ENCODE results near the gene RBL1.
"Not testable (repeated sequence)": the region's sequence is repeated elsewhere in the genome, so short reads cannot be mapped to it uniquely, and the experiment has no call there.

RBL1 gene

GRCh38 chr20:36994221-36994620 lies 101.6 kb downstream of the RBL1 start:
- DNase-seq = not testable (repeated sequence)

DNA sequence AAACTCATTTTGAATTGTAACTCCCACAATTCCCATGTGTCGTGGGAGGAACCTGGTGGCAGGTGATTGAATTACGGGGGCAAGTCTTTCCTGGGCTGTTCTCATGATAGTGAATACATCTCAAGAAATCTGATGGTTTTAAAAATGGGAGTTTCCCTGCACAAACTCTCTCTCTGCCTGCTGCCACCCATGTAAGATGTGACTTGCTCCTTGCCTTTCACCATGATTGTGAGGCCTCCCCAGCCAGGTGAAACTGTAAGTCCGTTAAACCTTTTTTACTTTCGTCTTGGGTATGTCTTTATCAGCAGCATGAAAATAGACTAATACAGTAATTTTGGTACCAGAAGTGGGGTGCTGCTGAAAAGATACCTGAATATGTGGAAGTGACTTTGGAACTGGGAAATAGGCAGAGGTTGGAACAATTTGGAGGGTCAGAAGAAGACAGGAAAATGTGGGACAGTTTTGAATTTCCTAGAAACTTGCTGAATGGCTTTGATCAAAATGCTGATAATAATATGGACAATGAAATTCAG lies 102.9 kb downstream of the RBL1 start:
- no peak for DNase-seq

DNA sequence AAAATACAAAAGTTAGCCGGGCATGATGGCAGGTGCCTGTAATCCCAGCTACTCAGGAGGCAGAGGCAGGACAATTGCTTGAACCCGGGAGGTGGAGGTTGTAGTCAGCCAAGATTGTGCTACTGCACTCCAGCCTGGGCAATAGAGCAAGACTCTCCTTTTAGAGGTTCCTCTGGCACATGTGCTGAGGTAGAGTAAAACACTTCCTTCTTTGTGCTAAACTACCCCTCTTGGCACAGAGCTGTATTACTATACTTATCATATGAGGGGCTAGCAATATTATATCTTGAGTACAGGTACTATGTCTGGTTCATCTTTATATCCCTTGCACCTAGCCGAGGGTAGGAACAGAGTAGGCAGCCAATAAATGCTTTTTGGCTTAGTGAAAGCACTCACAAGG lies 104.1 kb downstream of the RBL1 start:
- DNase-seq = no peak

GRCh38 chr20:36989797-36990196 lies 106.0 kb downstream of the RBL1 start:
- DNase-seq = no peak

- DNase-seq = no peak
Observed at GRCh38 chr20:36988494-36988966, 107.3 kb downstream of the RBL1 start.

DNA sequence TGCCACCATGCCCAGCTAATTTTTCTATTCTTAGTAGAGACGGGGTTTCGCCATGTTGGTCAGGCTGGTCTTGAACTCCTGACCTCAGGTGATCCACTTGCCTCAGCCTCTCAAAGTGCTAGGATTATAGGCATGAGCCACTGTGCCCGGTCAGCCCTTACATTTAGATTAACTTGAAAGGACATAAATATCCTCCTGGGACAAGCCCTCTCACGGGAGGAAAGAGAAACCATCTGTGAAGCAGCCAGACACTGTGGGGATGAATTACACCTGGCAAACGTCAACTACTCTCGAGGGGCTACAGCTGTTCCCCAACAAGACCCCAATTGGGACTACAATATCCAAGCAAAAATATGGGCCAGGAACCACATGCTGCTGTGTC lies 111.5 kb downstream of the RBL1 start:
- no peak for DNase-seq

- DNase-seq = no peak
Observed at GRCh38 chr20:36975099-36975818, 120.5 kb downstream of the RBL1 start.

GRCh38 chr20:36974660-36975059 lies 121.1 kb downstream of the RBL1 start:
- no peak for DNase-seq

DNA sequence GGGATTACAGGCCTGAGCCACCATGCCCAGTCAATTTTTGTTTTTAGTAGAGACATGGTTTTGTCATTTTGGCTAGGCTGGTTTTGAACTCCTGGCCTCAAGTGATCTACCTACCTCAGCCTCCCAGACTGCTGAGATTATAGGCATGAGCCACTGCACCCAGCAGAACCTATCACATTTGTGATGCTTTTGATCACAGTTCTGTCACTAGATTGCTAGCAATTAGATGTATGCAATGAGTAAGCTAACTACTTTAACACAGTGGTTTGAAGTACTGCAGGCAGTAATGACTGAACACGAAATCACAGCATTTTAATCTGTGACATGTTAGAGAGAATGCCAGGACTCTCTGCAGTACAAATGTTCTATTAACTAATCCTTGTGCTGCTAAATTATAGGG lies 124.7 kb downstream of the RBL1 start:
- DNase-seq = no peak

DNA sequence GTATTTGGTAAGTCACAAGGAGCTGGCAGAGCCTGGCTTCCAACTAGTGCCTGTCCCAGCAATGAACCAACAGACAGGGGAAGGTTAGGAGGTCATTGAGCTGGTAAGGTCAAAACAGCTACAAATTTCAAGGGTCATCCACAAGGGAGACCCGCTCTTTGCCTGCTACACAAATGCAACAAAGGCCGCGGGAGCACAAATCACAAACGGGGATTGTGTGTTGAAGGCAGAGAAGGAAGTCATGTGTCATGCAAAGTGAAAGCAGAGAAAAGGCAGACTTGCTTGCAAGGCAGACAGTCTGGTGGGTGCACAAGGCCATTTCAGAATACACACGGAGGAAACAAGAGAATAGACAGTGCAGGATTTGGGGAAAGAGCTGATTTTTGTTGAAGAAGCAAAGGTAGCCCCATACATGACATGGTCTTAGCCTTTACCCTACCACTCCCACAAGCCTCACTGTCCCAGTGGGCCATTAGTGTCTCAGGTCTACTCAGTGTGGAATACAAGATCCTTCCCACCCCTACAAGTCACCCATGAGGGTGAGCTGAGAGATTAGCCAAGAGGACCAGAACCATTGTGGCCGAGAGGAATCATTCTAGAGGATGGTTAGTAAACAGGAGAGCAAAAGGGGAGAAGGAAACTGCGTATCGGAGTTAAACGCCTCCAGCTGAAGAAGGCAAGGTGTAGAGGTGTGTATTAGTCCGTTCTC lies 126.2 kb downstream of the RBL1 start:
- DNase-seq = no peak

- DNase-seq = no peak
Observed at GRCh38 chr20:36969051-36969450, 126.7 kb downstream of the RBL1 start.

DNA sequence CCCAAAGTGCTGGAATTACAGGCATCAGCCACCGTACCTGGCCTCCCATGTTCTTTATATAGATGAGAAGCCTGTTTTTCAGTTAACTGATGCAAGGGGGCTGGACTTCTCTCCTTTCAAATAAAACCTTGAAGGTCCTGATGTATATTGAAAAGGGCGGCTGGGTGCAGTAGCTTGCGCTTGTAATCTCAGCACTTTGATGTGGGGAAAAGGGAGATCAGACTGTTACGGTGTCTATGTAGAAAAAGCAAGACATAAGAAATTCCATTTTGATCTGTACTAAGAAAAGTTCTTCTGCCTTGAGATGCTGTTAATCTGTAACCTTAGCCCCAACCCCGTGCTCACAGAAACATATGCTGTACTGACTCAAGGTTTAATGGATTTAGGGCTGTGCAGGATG lies 128.2 kb downstream of the RBL1 start:
- DNase-seq = no peak

DNA sequence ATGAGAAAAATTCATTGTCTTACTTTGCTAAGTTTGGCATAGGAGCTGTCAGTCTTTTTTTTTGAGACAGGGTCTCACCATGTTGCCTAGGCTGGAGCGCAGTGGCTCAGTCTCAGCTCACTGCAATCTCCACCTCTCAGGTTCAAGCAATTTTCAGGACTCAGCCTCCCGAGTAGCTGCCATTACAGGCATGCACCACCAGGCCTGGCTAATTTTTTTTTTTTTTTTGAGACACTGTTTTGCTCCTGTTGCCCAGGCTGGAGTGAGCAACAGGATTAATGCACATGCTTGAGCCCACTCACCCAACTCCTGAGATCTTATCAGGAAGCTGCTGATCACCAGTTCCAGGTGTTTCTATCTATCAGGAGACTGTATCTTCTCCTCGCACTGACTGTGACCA lies 128.8 kb downstream of the RBL1 start:
- not testable (repeated sequence) for DNase-seq

- DNase-seq = not testable (repeated sequence)
Observed at GRCh38 chr20:36962354-36962941, 133.3 kb downstream of the RBL1 start.

DNA sequence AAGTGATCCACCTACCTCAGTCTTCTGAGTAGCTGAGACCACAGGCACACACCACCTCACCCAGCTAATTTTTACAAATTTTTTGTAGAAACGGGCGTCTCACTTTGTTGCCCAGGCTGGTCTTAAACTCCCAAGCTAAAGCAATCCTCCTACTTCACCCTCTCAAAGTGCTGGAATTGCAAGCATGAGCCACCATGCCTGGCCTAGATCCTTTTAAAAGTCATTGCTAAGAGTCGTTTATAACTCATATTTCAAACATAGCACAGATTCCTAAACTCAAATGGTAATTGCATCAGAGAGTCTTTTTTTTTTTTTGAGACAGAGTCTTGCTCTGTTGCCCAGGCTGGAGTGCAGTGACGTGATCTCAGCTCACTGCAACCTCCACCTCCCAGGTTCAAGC lies 136.6 kb downstream of the RBL1 start:
- no peak for DNase-seq

DNA sequence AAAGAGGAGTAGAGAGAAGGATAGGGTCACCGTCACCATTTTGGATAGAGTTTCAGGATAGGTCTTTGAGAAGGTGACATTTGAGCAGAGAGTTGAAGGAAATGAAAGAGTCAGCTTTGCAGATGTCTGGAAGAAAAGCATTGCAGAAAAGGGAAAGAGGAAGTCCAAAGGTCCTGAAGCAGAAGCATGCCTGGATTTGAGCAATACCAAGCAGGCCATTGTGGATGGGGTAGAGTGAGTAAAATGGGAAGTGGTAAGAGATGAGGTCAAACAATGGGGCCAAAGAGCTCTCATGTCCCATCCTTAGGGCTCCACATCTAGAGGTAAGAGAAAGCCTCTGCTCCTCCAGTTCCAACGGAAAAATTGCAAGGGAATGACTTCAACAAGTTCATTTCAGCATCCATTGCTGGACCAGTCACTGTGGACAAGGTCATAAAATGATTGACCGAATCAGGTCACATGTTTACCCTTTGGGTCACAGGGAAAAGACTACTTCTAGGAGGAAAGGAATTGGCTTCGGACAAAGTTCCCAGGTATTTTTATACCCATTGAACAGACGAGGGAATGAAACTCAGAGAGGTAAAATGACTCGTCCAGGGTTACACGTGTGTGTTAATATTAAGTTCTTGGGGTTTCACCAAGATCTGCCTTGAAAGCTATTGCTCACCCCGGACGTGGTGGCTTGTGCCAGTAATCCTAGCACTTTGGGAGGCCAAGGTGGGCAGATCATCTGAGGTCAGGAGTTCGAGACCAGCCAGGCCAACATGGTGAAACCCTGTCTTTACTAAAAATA lies 137.7 kb downstream of the RBL1 start:
- DNase-seq = no peak

DNA sequence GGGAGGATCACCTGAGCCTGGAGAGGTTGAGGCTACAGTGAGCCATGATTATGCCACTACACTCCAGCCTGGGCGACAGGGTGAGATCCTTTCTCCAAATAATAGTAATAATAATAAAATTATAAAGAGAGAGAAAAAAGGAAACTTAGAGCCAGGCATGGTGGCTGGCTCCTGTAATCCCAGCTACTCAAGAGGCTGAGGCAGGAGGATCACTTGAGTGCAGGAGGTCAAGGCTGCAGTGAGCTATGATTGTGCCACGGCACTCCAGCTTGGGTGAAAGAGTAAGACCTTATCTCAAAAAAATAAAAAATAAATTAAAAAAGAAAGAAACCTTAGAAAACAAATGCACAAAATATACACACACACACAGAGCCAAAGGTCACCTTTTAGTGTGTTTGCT lies 139.1 kb downstream of the RBL1 start:
- no peak for DNase-seq

GRCh38 chr20:36956016-36956415 lies 139.8 kb downstream of the RBL1 start:
- DNase-seq = no peak

DNA sequence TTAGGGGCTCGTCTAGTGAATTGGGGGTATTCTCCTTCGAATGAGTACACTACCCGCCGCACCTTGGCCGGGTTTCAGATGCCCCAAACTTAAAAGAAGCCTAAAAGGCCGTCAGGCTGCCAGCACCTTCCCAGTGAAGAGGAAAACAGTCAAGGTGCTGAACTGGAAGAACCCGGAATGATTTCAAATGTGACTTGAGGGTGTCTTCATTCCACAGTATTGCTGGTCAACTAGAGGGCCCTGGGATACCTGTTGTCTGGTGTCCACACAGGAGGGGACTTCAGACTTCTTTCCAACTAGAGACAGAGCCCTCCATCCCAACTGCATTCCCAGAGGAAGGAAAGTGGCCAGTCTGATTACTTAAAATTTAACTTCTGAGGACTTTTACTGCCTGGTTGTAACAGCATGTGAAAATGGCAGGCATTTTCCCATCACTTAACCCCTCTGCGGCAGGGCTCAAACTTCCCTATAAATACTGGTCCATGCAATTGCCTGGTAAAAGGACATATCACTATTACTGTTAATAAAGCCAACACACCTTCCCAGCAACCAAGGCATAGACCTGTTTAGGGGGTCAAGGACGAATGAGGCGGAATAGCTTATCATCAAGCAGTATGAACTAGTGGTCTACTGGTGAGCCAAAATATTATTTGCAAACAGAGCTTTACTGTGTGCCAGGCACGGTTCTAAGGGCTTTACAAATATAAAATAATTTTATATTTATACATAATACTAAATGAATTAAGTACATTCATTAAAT lies 143.6 kb downstream of the RBL1 start:
- DNase-seq = no peak

DNA sequence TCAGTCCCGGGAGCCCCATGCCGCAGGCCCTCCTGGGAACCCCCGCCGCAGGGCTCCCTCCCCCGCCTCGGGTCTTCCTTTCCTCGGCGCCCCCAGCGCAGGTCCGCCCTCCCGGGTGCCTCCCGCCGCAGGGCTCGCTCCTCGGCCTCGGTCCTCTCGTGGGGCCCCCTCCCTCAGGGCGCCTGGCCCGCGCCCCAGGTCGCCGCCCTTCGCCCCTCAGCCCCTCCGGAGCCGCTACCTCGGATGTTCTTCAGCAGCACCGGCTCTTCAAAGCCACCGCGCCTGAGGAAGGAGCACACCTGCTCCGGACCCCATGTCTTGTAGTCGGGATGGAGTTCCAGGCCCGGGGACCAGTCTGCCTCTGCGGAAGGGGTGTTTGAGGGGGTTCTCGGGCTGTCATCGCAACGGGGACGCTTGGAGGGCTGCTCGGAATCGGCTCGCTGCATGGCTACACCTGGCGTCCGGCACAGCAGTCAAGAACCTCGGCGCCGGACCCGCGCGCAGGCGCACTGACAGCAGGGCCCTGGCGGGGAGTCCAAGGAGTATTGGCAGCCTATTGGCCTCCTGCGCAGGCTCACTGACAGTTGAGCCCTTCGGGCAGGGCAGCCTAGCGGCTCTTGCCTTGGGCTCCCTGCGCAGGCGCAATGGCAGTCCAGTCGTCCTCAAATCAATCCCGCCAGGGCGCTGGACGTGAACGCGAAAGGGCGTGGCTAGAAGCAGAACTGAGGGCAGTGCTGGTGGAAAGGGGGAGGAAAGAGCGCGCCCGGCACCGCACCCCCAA lies 144.4 kb downstream of the RBL1 start, which contains the start of gene SAMHD1:
Gene SAMHD1 (minus strand): TSS at position 511 of the 781 bp plus-strand sequence. CDS start 65 bp downstream, at position 446.
- peak; percentile 96 for DNase-seq

All from NCI-H1105 (cell line).